Spinal cord (tissue), 10 donors: Measurements from ENCODE around the gene KRT83. TPM values are rescaled to one million over a fixed set of nuclear protein-coding genes. Genes with fewer than 3 reads are reported as not detected.
"Not testable (repeated sequence)": the region's sequence is repeated elsewhere in the genome, so short reads cannot be mapped to it uniquely, and the experiment has no call there.

Experiments used
- DNase-seq, 6 donors: peaks; one replicate each; pipeline versions ENCODE4 v3.0.0 to v3.0.0-alpha.2; 2013 to 2015; ENCODE audit warnings: low spot score in 6 of 6, low read depth in 4 of 6
- H3K27ac ChIP-seq: one replicate; pipeline ENCODE4 v1.5.1; 2013; ENCODE audit warnings: low read depth, low read length, control low read depth
- H3K27me3 ChIP-seq: one replicate; pipeline ENCODE4 v1.6.1; 2013; ENCODE audit warnings: low read length; ENCODE audit not compliant: control insufficient read depth, insufficient read depth
- H3K36me3 ChIP-seq: one replicate; pipeline ENCODE4 v1.6.1; 2013; ENCODE audit warnings: low read length; ENCODE audit not compliant: control insufficient read depth, insufficient read depth
- H3K4me1 ChIP-seq: one replicate; pipeline ENCODE4 v1.6.1; 2013; ENCODE audit warnings: low read length; ENCODE audit not compliant: control insufficient read depth, insufficient read depth
- H3K4me3 ChIP-seq: one replicate; pipeline ENCODE4 v1.5.1; 2013; ENCODE audit warnings: low read depth, low read length, control low read depth
- H3K9me3 ChIP-seq: one replicate; pipeline ENCODE4 v1.6.1; 2013; ENCODE audit warnings: low read length; ENCODE audit not compliant: control insufficient read depth, insufficient read depth
- WGBS: methylation state at CpG from one replicate; pipeline ENCODE4 v1.1.5; 2013; ENCODE audit warnings: missing lambda C conversion rate; ENCODE audit not compliant: insufficient coverage; 5-methylcytosine and 5-hydroxymethylcytosine counted together
- polyA plus RNA-seq, 2 donors: library from polyadenylated mRNA; unstranded; fragments of 120-200 nt; gene quantifications; one replicate each; pipeline ENCODE4 v1.2.1, GENCODE V29; 2013; ENCODE audit not compliant: insufficient read length in 2 of 2
- total RNA-seq, 2 donors: library from RNA; depleted of rRNA in 1 of 2; stranded (reverse); fragments of 120-200 nt in 1 of 2; fragments of >200 nt in 1 of 2; gene quantifications; one replicate each; pipeline versions ENCODE4 v1.2.3 to v1.2.4, GENCODE V29; 2013 to 2014
- donor health status: healthy.

The KRT83 gene
- total and polyA plus RNA-seq, 4 donors: not detected

DNA sequence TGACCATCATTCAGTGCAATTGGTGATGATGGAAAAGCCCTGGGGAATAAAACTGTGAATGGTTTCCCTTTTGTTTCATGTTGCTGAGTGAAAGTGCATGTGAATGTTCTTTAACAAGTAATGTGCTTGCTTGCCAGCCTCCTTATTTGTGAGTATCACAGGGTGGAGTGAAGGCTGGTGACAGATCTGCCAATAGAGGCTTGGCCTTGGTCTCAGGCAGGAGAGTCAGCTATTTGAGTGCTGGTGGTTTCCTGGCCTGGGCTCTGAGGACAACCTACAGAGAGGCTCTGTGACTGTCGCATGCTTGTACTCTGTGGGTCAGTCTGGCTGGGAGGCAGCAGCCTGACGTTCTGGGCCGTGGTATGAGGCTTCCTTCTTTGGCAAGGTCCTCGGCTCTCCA, 25.4 kb upstream of the KRT83 start:
- Histone ChIP-seq H3K4me3 (no peak overlapping the region), H3K36me3 (no peaks in the 10 kb centered on the region), H3K4me1 (peaks cover 13% of the 10 kb centered on the region), H3K27me3 (no peaks in the 10 kb centered on the region), H3K9me3 (no peaks in the 10 kb centered on the region), H3K27ac (no peak overlapping the region)
- peak in 1 of 6 donors; percentile 69 for DNase-seq
- WGBS: 16% methylated on average over 3 of the region's 4 CpGs

DNA sequence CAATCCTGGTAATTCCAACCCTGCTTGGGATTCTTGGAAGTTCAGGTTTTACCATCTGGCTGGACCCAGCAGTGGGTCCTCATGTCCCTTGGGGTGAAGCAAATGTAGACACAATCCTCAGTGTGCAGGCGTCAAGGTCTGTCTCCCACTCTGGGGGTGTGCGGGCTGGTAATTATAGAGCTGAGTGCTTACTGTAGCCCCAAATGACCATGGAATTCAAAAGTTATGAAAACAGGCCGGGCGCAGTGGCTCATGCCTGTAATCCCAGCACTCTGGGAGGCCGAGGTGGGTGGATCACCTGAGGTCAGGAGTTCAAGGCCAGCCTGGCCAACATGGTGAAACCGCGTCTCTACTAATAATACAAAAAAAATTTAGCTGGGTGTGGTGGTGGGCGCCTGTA, 23.8 kb upstream of the KRT83 start:
- WGBS: 100% methylated on average over 2 of the region's 8 CpGs

DNA sequence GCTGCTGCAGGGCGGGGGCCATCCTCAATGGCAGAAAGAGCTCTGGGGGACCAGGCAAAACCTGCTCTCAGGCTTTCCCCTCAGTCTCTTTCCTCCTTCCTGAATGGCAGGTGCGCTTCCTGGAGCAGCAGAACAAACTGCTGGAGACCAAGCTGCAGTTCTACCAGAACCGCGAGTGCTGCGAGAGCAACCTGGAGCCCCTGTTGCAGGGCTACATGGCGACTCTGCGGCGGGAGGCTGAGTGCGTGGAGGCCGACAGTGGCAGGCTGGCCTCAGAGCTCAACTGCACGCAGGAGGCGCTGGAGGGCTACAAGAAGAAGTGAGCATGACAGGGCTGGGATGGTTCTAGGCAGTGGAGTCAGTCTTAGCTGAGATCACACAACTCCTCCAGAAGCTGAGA, 22.9 kb upstream of the KRT83 start:
- Histone ChIP-seq H3K9me3 (no peaks in the 10 kb centered on the region), H3K36me3 (no peaks in the 10 kb centered on the region), H3K27me3 (no peaks in the 10 kb centered on the region), H3K4me1 (peaks cover 7% of the 10 kb centered on the region), H3K4me3 (no peak overlapping the region), H3K27ac (no peak overlapping the region)
- 94% methylated on average over 12 of the region's 12 CpGs for WGBS
- no peak for DNase-seq

More for the DNA sequence above, 23.8 kb upstream of the KRT83 start:
- H3K36me3 ChIP-seq, H3K27ac ChIP-seq, H3K4me3 ChIP-seq, DNase-seq, H3K9me3 ChIP-seq, H3K4me1 ChIP-seq, H3K27me3 ChIP-seq: not testable (repeated sequence)

DNA sequence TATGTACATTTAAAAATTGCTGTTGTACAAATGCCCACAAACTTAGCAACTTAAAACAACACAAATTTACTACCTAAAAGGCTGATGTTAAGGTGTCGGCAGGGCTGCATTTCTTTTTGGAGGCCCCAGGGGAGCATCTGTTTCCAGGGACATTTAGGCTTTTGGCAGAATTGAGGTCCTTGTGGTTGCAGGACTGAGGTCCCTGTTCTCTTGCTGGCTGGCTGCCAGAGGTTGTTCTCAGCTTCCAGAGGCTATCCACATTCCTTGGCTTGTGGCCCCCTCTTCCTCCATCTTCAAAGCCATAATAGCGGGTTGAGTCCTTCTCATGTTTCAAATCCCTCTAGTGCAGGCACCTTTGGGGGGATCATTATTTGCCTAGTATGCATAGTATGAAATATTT, 22.4 kb upstream of the KRT83 start:
- DNase-seq: no peak
- H3K4me1 ChIP-seq: peaks cover 7% of the 10 kb centered on the region
- WGBS: no CpG with 5 or more reads among the region's 2 CpGs
- no peaks in the 10 kb centered on the region for H3K36me3 ChIP-seq
- no peaks in the 10 kb centered on the region for H3K27me3 ChIP-seq
- no peaks in the 10 kb centered on the region for H3K9me3 ChIP-seq
- H3K27ac ChIP-seq: no peak overlapping the region
- no peak overlapping the region for H3K4me3 ChIP-seq

DNA sequence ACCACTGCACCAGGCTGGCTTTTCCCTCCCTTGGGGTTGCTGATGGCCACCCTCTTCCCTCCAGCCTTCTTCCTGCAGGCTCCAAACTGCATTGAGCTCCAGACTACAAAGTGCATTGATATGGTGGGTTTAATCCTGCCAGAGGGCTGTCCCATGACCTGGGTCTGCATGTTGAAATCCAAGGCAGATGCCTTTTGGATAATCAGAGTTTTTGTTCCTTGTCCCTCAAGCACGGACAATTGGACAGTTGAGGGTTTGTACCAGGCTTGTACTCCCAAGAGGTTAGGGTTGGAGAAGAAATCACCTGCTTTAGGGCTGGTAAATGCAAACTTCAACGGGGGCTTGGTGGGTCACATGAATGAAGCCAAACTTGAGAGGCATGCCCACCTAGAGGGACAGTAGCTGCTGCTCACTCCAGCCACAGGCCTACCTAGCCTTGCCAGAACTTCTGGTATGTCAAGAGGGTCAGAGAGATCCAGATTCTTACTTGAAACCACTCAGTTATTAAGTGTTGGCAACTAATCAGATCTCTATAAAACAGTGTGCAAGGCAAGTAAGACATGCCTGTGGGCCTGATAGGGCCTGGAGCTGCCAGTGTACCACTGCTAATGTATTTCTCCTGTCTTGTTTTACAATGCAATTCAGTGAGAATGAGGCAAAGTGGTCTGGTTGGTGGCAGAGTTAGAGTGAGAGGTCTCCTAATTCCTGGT, 21.7 kb upstream of the KRT83 start:
- DNase-seq: no peak
- Histone ChIP-seq H3K4me3 (no peak overlapping the region), H3K9me3 (no peaks in the 10 kb centered on the region), H3K27me3 (no peaks in the 10 kb centered on the region), H3K27ac (no peak overlapping the region), H3K36me3 (no peaks in the 10 kb centered on the region), H3K4me1 (peaks cover 7% of the 10 kb centered on the region)
- 86% methylated on average over 2 of the region's 2 CpGs for WGBS

DNA sequence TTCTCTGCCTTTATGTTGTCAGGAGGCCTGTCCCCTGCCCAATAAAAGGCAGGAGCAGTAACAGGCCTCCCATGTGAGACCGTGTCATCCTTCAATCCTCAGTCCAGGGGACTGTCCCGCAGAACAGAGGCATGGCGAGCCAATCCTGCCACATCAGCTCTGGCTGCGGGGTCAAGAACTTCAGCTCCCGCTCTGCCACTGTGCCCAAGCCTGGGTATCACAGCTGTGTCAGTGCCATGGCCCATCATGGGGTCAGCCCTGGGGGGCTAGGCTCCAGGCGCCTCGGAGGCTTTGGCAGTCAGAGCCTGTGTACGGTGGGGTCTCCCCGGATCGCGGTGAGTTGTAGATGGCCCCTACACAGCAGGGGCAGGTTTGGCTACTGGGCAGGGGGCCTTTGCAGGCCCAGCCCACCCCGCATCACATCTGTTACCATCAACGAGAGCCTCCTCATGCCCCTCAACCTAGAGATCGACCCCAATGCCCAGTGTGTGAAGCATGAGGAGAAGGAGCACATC, 19.9 kb upstream of the KRT83 start:
- H3K9me3 ChIP-seq: no peaks in the 10 kb centered on the region
- no peak overlapping the region for H3K27ac ChIP-seq
- H3K4me1 ChIP-seq: no peaks in the 10 kb centered on the region
- no peaks in the 10 kb centered on the region for H3K36me3 ChIP-seq
- 87% methylated on average over 12 of the region's 14 CpGs for WGBS
- no peak overlapping the region for H3K4me3 ChIP-seq
- H3K27me3 ChIP-seq: no peaks in the 10 kb centered on the region
- DNase-seq: no peak

DNA sequence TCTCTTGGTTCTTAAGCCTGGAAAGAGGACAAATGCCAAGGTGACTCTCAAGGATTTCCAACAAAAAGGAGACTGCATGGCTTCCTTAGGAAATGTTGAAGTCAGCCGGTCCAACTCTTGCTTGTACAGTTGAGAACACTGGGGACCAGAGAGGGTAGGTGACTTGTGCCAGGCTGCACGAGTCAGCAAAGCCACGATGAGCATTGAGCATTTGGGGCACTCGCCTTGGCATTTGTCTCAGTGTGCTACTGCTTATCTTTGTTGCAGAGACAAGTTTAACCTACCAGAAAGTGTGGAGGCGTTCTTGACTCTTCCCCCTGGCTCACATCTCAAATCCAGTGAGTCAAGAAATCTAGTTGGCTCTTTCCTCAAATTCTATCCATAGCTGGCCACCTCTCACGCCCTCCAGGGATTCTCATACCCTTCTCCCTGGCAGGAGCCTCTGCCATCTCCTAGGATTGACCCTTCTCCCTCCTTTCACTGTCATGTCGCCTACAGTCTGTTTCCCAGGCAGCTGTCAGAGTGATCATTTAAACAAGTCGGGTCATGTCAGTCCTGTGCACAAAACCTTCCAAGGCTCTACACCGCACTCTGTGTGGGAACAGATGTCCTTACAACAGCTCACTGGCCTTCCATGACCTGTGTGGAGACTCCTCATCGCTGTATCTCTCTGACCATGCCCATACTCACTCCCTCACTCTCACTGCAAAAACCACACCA, 17.2 kb upstream of the KRT83 start:
- peaks cover 7% of the 10 kb centered on the region for H3K9me3 ChIP-seq
- no peak for DNase-seq
- H3K27ac ChIP-seq: no peak overlapping the region
- no peaks in the 10 kb centered on the region for H3K4me1 ChIP-seq
- no peaks in the 10 kb centered on the region for H3K36me3 ChIP-seq
- H3K4me3 ChIP-seq: no peak overlapping the region
- H3K27me3 ChIP-seq: no peaks in the 10 kb centered on the region
- WGBS: 84% methylated on average over 10 of the region's 10 CpGs

DNA sequence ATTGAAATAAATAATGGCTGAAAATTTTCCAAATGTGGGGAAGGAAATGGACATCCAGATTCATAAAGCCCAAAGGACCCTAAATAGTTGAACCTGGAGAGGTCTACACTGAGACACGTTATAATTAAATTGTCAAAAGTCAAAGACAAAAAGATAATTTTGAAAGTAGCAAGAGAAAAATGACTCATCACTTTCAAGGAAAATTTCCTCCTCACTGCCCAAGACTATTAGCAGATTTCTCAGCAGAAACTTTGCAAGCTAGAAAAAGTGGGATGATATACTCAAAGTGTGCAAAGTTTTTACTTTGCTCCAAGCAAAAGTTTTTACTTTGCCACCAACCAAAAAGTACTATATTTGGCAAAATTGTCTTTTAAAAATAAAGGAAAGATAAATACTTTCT, 15.9 kb upstream of the KRT83 start:
- peaks cover 7% of the 10 kb centered on the region for H3K9me3 ChIP-seq
- no peak overlapping the region for H3K27ac ChIP-seq
- H3K27me3 ChIP-seq: no peaks in the 10 kb centered on the region
- H3K4me3 ChIP-seq: no peak overlapping the region
- H3K4me1 ChIP-seq: no peaks in the 10 kb centered on the region
- no peak for DNase-seq
- WGBS: no CpG with 5 or more reads among the region's 1 CpG
- H3K36me3 ChIP-seq: no peaks in the 10 kb centered on the region

DNA sequence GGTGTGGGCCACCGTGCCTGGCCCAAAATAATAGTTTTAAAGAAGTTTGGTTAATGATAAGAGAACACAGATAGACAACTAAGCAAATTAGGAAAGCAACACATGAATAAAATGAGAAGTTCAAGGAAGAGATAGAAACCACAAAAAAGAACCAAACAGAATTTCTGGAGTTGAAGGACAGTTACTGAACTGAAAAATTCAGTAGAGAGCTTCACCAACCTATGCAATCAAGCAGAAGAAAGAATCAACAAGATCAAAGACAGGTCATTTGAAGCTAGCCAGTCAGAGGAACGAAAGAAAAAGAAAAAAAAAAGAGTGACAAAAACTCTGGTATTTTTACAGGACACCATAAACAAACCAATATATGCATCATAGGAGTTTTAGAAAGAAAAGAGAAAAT, 15.4 kb upstream of the KRT83 start:
- Histone ChIP-seq H3K27me3 (no peaks in the 10 kb centered on the region), H3K4me3 (no peak overlapping the region), H3K4me1 (no peaks in the 10 kb centered on the region), H3K36me3 (no peaks in the 10 kb centered on the region), H3K27ac (no peak overlapping the region), H3K9me3 (peaks cover 7% of the 10 kb centered on the region)
- no CpG with 5 or more reads among the region's 2 CpGs for WGBS
- DNase-seq: no peak
